Measurements from ENCODE around the gene LRRC18.

LRRC18 gene

DNA sequence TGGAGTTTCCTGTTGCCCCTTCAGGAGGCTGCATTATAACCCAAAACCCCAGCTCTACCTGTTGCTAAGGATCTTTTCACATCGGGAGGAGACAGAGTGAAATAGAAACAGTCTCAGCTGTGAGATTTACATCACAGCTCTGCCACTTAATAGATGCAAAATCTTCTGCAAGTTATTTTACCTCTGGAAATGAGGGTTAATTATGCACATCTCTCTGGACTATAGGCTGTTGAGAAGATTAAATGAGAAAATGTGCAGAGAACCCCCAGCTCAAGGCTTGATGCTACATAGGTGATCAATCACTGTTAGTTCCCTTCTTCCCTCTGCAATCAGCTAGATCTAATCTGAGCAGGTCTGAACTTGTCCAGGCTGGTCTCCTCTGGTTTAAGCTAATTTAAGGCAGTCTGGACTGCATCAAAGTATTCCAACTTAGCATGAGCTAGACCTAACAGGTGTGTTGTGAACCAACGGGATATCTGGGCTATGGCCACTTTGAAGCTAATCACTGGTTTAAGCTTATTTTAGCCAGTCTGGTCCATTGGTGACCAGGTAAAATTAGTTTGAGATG is 8.9 kb upstream of the LRRC18 start:
- Histone ChIP-seq H4K20me1 (ENCODE audit: insufficient read depth, low read length) (no peaks in the 10 kb centered on the region), H3K4me2 (ENCODE audit: insufficient read depth, low read length) (no peak overlapping the region), H3K79me2 (ENCODE audit: insufficient read depth, low read length) (no peaks in the 10 kb centered on the region), H3K36me3 (ENCODE audit: insufficient read depth, low read length) (no peaks in the 10 kb centered on the region), H3K9ac (ENCODE audit: low read depth, low read length) (no peak overlapping the region), H3K27ac (ENCODE audit: low read length) (no peak overlapping the region), H3K4me1 (ENCODE audit: insufficient read depth, low read length) (peaks cover 9% of the 10 kb centered on the region), H3K4me3 (ENCODE audit: low read depth in 1 of 2, low read length in 2 of 2) (no peak overlapping the region), H3K9me3 (ENCODE audit: insufficient read depth, low read length, severe bottlenecking) (no peaks in the 10 kb centered on the region), H3K27me3 (ENCODE audit: insufficient read depth, low read length, poor library complexity) (no peaks in the 10 kb centered on the region), H2AFZ (ENCODE audit: low read depth, low read length) (no peak overlapping the region)
- ATAC-seq (ENCODE audit: insufficient read depth, low read depth): no peak
- DNase-seq: no peak
- TF ChIP-seq, protein P1, sequence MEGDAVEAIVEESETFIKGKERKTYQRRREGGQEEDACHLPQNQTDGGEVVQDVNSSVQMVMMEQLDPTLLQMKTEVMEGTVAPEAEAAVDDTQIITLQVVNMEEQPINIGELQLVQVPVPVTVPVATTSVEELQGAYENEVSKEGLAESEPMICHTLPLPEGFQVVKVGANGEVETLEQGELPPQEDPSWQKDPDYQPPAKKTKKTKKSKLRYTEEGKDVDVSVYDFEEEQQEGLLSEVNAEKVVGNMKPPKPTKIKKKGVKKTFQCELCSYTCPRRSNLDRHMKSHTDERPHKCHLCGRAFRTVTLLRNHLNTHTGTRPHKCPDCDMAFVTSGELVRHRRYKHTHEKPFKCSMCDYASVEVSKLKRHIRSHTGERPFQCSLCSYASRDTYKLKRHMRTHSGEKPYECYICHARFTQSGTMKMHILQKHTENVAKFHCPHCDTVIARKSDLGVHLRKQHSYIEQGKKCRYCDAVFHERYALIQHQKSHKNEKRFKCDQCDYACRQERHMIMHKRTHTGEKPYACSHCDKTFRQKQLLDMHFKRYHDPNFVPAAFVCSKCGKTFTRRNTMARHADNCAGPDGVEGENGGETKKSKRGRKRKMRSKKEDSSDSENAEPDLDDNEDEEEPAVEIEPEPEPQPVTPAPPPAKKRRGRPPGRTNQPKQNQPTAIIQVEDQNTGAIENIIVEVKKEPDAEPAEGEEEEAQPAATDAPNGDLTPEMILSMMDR (IDR thresholded peaks at IDR 0.05; ENCODE audit: borderline replicate concordance, extremely low read depth, low read length, poor library complexity, severe bottlenecking): no peak
- TF ChIP-seq EZH2 (IDR thresholded peaks at IDR 0.05; ENCODE audit: borderline replicate concordance, low read depth, low read length, severe bottlenecking): no peak

DNA sequence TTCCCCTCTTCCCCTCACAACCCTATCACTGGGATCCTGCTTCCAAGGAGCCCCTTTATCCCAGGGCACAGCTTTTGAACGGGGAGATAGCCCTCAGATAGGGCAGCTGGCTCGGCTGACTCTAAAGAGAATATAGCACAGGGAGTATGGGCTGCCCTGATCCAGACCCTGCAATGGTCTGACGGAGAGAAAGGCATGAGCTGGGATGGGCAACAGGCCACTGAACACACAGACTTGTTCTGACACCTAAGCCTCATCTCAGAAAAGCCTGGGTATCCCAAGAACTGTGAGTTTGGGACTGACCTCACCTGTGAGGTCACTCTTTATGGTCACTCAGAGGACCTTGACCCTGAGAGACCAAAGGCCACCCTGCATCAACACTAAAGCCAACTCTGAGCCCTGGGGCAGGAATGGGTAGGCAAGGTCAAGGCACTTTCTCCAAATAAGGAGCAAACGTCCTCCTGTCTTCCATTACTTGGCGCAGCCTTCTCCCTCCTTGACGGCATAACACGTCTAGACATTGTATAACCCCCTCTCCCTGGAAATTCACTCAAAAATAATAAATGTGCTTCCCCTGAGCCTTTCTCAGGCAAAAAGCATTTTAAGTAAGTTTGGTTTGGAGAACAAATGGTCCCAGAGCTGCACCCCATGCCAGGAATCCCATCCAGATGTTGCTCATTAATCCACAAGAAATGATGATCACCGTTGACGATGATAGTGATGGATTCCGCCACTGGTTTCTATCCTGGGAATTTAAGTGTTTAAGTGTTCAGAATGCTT is 8.2 kb upstream of the LRRC18 start:
- no peak overlapping the region for H3K27ac ChIP-seq (ENCODE audit: low read length)
- H3K36me3 ChIP-seq (ENCODE audit: insufficient read depth, low read length): no peaks in the 10 kb centered on the region
- H3K79me2 ChIP-seq (ENCODE audit: insufficient read depth, low read length): no peaks in the 10 kb centered on the region
- no peak overlapping the region for H2AFZ ChIP-seq (ENCODE audit: low read depth, low read length)
- DNase-seq: no peak
- ATAC-seq (ENCODE audit: insufficient read depth, low read depth): no peak
- TF ChIP-seq, protein P1 (IDR thresholded peaks at IDR 0.05; ENCODE audit: borderline replicate concordance, extremely low read depth, low read length, poor library complexity, severe bottlenecking): no peak
- TF ChIP-seq EZH2 (IDR thresholded peaks at IDR 0.05; ENCODE audit: borderline replicate concordance, low read depth, low read length, severe bottlenecking): no peak
- no peak overlapping the region for H3K9ac ChIP-seq (ENCODE audit: low read depth, low read length)
- H3K4me3 ChIP-seq (ENCODE audit: low read depth in 1 of 2, low read length in 2 of 2): no peak overlapping the region
- no peaks in the 10 kb centered on the region for H3K9me3 ChIP-seq (ENCODE audit: insufficient read depth, low read length, severe bottlenecking)
- no peak overlapping the region for H3K4me2 ChIP-seq (ENCODE audit: insufficient read depth, low read length)
- no peaks in the 10 kb centered on the region for H3K27me3 ChIP-seq (ENCODE audit: insufficient read depth, low read length, poor library complexity)
- peaks cover 5% of the 10 kb centered on the region for H3K4me1 ChIP-seq (ENCODE audit: insufficient read depth, low read length)
- H4K20me1 ChIP-seq (ENCODE audit: insufficient read depth, low read length): no peaks in the 10 kb centered on the region

DNA sequence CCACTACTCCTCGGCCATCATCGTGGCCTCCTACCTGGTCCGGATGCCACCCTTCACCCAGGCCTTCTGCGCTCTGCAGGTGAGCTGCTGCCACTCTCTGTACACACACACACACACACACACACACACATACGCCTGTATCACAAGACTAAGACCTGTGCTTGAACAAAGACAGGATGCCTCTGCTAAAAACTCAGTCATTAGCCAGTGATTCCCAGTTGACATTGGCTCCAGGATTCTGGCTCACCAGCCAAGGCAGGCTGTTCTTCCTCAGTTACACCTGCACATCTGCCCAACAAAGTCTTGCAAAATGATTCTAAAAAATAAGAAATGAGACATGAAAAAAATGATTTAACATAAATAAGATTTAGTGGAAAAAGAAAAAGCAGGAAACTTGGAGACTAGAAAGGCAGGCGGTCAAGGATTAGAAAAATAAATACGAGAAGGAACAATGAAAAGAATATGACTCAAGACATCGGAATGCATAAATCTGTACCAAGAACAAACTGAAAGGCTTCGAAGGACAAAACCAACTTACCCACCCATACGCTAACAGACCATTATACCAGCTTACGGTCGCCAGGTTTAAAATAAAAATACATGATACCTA is 7.4 kb upstream of the LRRC18 start:
- Histone ChIP-seq H3K27me3 (ENCODE audit: insufficient read depth, low read length, poor library complexity) (no peaks in the 10 kb centered on the region), H4K20me1 (ENCODE audit: insufficient read depth, low read length) (no peaks in the 10 kb centered on the region), H3K4me1 (ENCODE audit: insufficient read depth, low read length) (no peaks in the 10 kb centered on the region), H3K9me3 (ENCODE audit: insufficient read depth, low read length, severe bottlenecking) (no peaks in the 10 kb centered on the region), H3K9ac (ENCODE audit: low read depth, low read length) (no peak overlapping the region), H3K4me3 (ENCODE audit: low read depth in 1 of 2, low read length in 2 of 2) (no peak overlapping the region), H2AFZ (ENCODE audit: low read depth, low read length) (no peak overlapping the region), H3K79me2 (ENCODE audit: insufficient read depth, low read length) (no peaks in the 10 kb centered on the region), H3K36me3 (ENCODE audit: insufficient read depth, low read length) (no peaks in the 10 kb centered on the region), H3K27ac (ENCODE audit: low read length) (no peak overlapping the region), H3K4me2 (ENCODE audit: insufficient read depth, low read length) (no peak overlapping the region)
- TF ChIP-seq, protein P1 (IDR thresholded peaks at IDR 0.05; ENCODE audit: borderline replicate concordance, extremely low read depth, low read length, poor library complexity, severe bottlenecking): no peak
- no peak for TF ChIP-seq EZH2 (IDR thresholded peaks at IDR 0.05; ENCODE audit: borderline replicate concordance, low read depth, low read length, severe bottlenecking)
- DNase-seq: no peak
- no peak for ATAC-seq (ENCODE audit: insufficient read depth, low read depth)
